Peyer's patch (tissue), 4 donors: ENCODE data around the gene TBL3. TPM values are rescaled to one million over a fixed set of nuclear protein-coding genes. Genes with fewer than 3 reads are reported as not detected.

Source experiments
- DNase-seq, 3 donors: peaks; one replicate each; pipeline ENCODE4 v3.0.0-alpha.2; 2017 to 2019
- H3K27ac ChIP-seq, 4 donors: fragments of 200-600 bp; sonication (generic); one replicate each; pipeline ENCODE4 v1.5.1; 2016 to 2019
- H3K27me3 ChIP-seq, 2 donors: fragments of 200-600 bp; sonication (generic); one replicate each; pipeline ENCODE4 v1.5.1; 2019
- H3K36me3 ChIP-seq, 3 donors: fragments of 200-600 bp; sonication (generic); one replicate each; pipeline ENCODE4 v1.5.1; 2016 to 2019
- H3K4me1 ChIP-seq, 4 donors: fragments of 200-600 bp; sonication (generic); one replicate each; pipeline ENCODE4 v1.5.1; 2016 to 2019
- H3K4me3 ChIP-seq, 4 donors: fragments of 200-600 bp; sonication (generic); 1 replicate in 3 of 4; 2 replicates in 1 of 4; pipeline ENCODE4 v1.5.1; 2016 to 2019; ENCODE audit warnings: mild to moderate bottlenecking in 1 of 4
- H3K9me3 ChIP-seq, 4 donors: fragments of 200-600 bp; sonication (generic); one replicate each; pipeline ENCODE4 v1.5.1; 2016 to 2019; ENCODE audit warnings: mild to moderate bottlenecking in 1 of 4
- CTCF ChIP-seq, 6 experiments: fragments of 450-650 bp in 4 of 6; fragments of 200-600 bp in 2 of 6; sonication (generic) in 1 of 6; IDR thresholded peaks; one replicate each; pipeline ENCODE4 v1.5.1; 2017 to 2019; ENCODE audit warnings: antibody characterized with exemption in 6 of 6, mild to moderate bottlenecking in 3 of 6, moderate library complexity in 1 of 6
- POLR2A ChIP-seq, 2 donors: fragments of 450-650 bp; IDR thresholded peaks; one replicate each; pipeline ENCODE4 v1.5.1; 2017; ENCODE audit warnings: antibody characterized with exemption in 2 of 2, mild to moderate bottlenecking in 2 of 2, moderate library complexity in 2 of 2
- total RNA-seq, 4 donors: library from RNA; depleted of rRNA; stranded (reverse); fragments of >200 nt; gene quantifications; one replicate each; pipeline ENCODE4 v1.1.0, GENCODE V29; 2016

The TBL3 gene
- 10 to 100 TPM; 19.8 to 50.8 (median 39.1) TPM for total RNA-seq

GRCh38 chr16:1971796-1972489 is at the start of gene TBL3:
Gene TBL3, plus strand, starts transcription at chr16:1972053. Its CDS starts 112 bp downstream, at chr16:1972165.
- TF ChIP-seq CTCF (IDR thresholded peaks at IDR 0.05) (peak in 2 of 6 experiments; percentile 22 to 31), POLR2A (IDR thresholded peaks at IDR 0.05) (peak; percentile 94)
- peak; percentile 93 to 97 (median 96) for DNase-seq
- H3K27ac ChIP-seq = peak within 1 kb of the TSS; percentile 90 to 96 (median 92)
- H3K36me3 ChIP-seq = peaks cover 0 to 31% (median 0%) of the 10 kb centered on the region in 3 donors
- H3K9me3 ChIP-seq = no peaks in the 10 kb centered on the region
- H3K4me3 ChIP-seq = peak within 1 kb of the TSS; percentile 82 to 100 (median 95)
- no peaks in the 10 kb centered on the region for H3K27me3 ChIP-seq
- H3K4me1 ChIP-seq = peaks cover 3 to 25% (median 15%) of the 10 kb centered on the region in 4 donors

GRCh38 chr16:1922357-1922756 is 49.5 kb upstream of the TBL3 start:
- Histone ChIP-seq H3K4me3 (no peak overlapping the region), H3K27me3 (peaks cover 0 to 26% of the 10 kb centered on the region in 2 donors), H3K27ac (no peak overlapping the region), H3K36me3 (no peaks in the 10 kb centered on the region), H3K9me3 (no peaks in the 10 kb centered on the region), H3K4me1 (peaks cover 0 to 21% (median 1%) of the 10 kb centered on the region in 4 donors)
- TF ChIP-seq POLR2A (IDR thresholded peaks at IDR 0.05) = no peak
- no peak for DNase-seq

GRCh38 chr16:1923299-1924034 is 48.4 kb upstream of the TBL3 start:
- DNase-seq = peak in 1 of 3 donors; percentile 68
- Histone ChIP-seq H3K4me3 (no peak overlapping the region), H3K36me3 (no peaks in the 10 kb centered on the region), H3K9me3 (no peaks in the 10 kb centered on the region), H3K27ac (no peak overlapping the region), H3K4me1 (peaks cover 0 to 13% (median 1%) of the 10 kb centered on the region in 4 donors), H3K27me3 (peaks cover 0 to 21% of the 10 kb centered on the region in 2 donors)
- TF ChIP-seq POLR2A (IDR thresholded peaks at IDR 0.05) (no peak), CTCF (IDR thresholded peaks at IDR 0.05) (peak in 3 of 6 experiments; percentile 9 to 21 (median 12))

GRCh38 chr16:1924095-1924494 is 47.8 kb upstream of the TBL3 start:
- Histone ChIP-seq H3K4me1 (peaks cover 0 to 13% (median 1%) of the 10 kb centered on the region in 4 donors), H3K4me3 (no peak overlapping the region), H3K27me3 (peaks cover 0 to 15% of the 10 kb centered on the region in 2 donors), H3K36me3 (no peaks in the 10 kb centered on the region), H3K27ac (no peak overlapping the region), H3K9me3 (no peaks in the 10 kb centered on the region)
- no peak for TF ChIP-seq CTCF (IDR thresholded peaks at IDR 0.05)
- no peak for TF ChIP-seq POLR2A (IDR thresholded peaks at IDR 0.05)
- DNase-seq = no peak

- no peak overlapping the region for H3K4me3 ChIP-seq
- no peaks in the 10 kb centered on the region for H3K9me3 ChIP-seq
- H3K27me3 ChIP-seq = no peaks in the 10 kb centered on the region
- H3K27ac ChIP-seq = no peak overlapping the region
- no peaks in the 10 kb centered on the region for H3K36me3 ChIP-seq
- TF ChIP-seq POLR2A (IDR thresholded peaks at IDR 0.05) = no peak
- no peak for TF ChIP-seq CTCF (IDR thresholded peaks at IDR 0.05)
- peaks cover 3 to 24% (median 5%) of the 10 kb centered on the region in 4 donors for H3K4me1 ChIP-seq
- DNase-seq = no peak
Measured at GRCh38 chr16:1926271-1926670, 45.6 kb upstream of the TBL3 start.

GRCh38 chr16:1929105-1929504 is 42.7 kb upstream of the TBL3 start:
- no peak for DNase-seq

More at GRCh38 chr16:1929105-1929504, 42.7 kb upstream of the TBL3 start:
- peaks cover 0 to 14% (median 5%) of the 10 kb centered on the region in 4 donors for H3K4me1 ChIP-seq
- no peaks in the 10 kb centered on the region for H3K36me3 ChIP-seq
- TF ChIP-seq CTCF (IDR thresholded peaks at IDR 0.05) = no peak
- peak overlapping the region; percentile 65 to 78 (median 70) for H3K27ac ChIP-seq
- H3K9me3 ChIP-seq = no peaks in the 10 kb centered on the region
- peak overlapping the region; percentile 60 to 73 (median 69) for H3K4me3 ChIP-seq
- H3K27me3 ChIP-seq = no peaks in the 10 kb centered on the region
